ENCODE measurements around the gene EIF3M. TPM values are rescaled to one million over a fixed set of nuclear protein-coding genes. Genes with fewer than 3 reads are reported as not detected.

The EIF3M gene
- total RNA-seq, 2 donors from 2014 or later, result 128 to 192 TPM

DNA sequence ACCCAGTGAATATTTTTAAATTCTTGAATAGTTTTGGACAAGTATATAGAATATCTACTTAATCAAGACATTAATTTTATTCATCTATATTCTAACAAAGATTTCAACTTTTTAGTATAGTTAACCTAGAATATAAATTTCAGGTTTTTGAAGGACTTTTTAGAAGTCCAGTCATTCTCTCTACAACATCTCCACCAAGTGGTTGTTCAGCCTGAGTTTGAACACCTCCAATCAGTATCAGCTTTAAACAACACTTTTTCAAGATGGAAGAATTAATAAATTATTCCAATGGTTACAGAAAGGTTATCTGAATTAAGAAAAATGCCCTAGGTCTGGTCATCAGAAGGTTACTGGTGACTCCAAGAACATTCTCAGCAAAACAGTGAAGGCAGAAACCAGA, 31.8 kb downstream of the EIF3M start:
- ATAC-seq, result no peak
- H3K4me1 ChIP-seq, result no peaks in the 10 kb centered on the region
- no peaks in the 10 kb centered on the region for H3K27me3 ChIP-seq
- no peak for DNase-seq
- H3K27ac ChIP-seq, result no peak overlapping the region
- TF ChIP-seq, protein P1, sequence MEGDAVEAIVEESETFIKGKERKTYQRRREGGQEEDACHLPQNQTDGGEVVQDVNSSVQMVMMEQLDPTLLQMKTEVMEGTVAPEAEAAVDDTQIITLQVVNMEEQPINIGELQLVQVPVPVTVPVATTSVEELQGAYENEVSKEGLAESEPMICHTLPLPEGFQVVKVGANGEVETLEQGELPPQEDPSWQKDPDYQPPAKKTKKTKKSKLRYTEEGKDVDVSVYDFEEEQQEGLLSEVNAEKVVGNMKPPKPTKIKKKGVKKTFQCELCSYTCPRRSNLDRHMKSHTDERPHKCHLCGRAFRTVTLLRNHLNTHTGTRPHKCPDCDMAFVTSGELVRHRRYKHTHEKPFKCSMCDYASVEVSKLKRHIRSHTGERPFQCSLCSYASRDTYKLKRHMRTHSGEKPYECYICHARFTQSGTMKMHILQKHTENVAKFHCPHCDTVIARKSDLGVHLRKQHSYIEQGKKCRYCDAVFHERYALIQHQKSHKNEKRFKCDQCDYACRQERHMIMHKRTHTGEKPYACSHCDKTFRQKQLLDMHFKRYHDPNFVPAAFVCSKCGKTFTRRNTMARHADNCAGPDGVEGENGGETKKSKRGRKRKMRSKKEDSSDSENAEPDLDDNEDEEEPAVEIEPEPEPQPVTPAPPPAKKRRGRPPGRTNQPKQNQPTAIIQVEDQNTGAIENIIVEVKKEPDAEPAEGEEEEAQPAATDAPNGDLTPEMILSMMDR (IDR thresholded peaks at IDR 0.05), result no peak
- TF ChIP-seq POLR2A (IDR thresholded peaks at IDR 0.05), result no peak
- no peak overlapping the region for H3K4me3 ChIP-seq
- no peaks in the 10 kb centered on the region for H3K36me3 ChIP-seq (replicated peaks in 1 of 2; ENCODE audit: insufficient read depth in 1 of 2, low read depth in 2 of 2)
- no peaks in the 10 kb centered on the region for H3K9me3 ChIP-seq
- intact Hi-C loops (cut with DNase I), result no loop called here

DNA sequence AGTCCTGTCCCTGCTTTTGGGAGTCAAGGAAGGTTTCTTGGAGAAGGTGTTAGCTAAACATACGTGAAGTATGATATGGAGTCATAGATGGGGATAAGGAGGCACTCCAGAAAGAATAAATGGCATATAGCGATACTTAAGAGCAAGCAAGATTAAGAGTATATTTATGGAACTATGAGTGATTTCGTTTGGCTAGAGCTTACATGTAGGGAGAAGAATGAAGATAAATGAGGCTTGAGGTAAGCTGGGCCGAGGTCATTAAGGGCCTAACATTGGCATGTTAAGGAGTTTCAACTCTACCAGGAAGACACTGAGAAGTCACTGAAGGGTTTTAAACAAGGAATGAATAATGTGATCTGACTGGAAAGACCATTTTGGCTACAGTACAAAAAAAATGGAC, 33.3 kb downstream of the EIF3M start:
- Histone ChIP-seq H3K4me1 (no peaks in the 10 kb centered on the region), H3K9me3 (peaks cover 0 to 5% (median 0%) of the 10 kb centered on the region in 3 donors), H3K27me3 (no peaks in the 10 kb centered on the region), H3K27ac (no peak overlapping the region), H3K36me3 (replicated peaks in 1 of 2; ENCODE audit: insufficient read depth in 1 of 2, low read depth in 2 of 2) (no peaks in the 10 kb centered on the region), H3K4me3 (no peak overlapping the region)
- WGBS, 2 donors, result 61% methylated on average over 4 of the region's 4 CpGs
- no peak for DNase-seq
- TF ChIP-seq, protein P1 (IDR thresholded peaks at IDR 0.05), result no peak
- TF ChIP-seq POLR2A (IDR thresholded peaks at IDR 0.05), result no peak
- intact Hi-C loops (cut with DNase I), result no loop called here
- ATAC-seq, result no peak

DNA sequence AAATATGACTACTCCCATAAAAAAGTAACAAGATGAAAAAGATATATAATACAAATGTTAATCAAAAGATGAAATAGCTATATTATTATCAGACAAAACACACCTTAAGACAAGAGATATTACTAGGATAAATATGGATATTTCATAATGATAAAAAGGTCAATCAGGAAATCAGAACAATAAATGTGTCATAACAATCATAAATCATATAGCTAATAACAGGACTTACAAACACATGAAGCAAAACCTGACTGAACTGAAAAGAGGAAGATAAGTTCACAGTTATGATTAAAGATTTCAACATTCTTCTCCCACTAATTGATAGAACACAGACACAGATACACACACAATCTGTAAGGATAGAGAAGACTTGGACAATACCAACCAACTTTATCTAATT, 47.2 kb downstream of the EIF3M start:
- Histone ChIP-seq H3K4me3 (no peak overlapping the region), H3K36me3 (replicated peaks in 1 of 2; ENCODE audit: insufficient read depth in 1 of 2, low read depth in 2 of 2) (no peaks in the 10 kb centered on the region), H3K9me3 (no peaks in the 10 kb centered on the region), H3K27ac (no peak overlapping the region), H3K4me1 (no peaks in the 10 kb centered on the region), H3K27me3 (no peaks in the 10 kb centered on the region)
- intact Hi-C loops (cut with DNase I), result no loop called here
- TF ChIP-seq POLR2A (IDR thresholded peaks at IDR 0.05), result no peak
- TF ChIP-seq, protein P1 (IDR thresholded peaks at IDR 0.05), result no peak
- DNase-seq (no peak), ATAC-seq (no peak)

DNA sequence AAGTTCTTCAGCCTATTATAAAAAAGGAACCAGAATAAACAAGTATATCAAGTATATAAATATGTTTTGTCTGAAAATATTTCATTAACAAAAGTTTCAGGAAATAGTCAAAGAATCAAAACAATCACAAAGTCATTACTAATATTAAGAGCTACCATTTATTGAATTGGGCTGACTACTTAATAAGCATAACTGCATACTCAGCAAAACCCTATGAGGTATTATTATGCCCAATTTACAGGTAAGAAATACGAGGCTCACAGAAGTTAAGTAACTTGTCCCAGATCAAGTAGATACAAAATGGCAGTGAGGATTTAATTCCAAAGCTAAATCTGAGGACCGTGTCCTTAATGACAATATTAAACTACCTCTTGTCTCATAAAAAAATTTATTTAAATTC, 52.2 kb downstream of the EIF3M start:
- H3K4me1 ChIP-seq, result no peaks in the 10 kb centered on the region
- no peaks in the 10 kb centered on the region for H3K9me3 ChIP-seq
- 57 to 63% methylated on average over 2 of the region's 2 CpGs for WGBS, 2 donors
- no peak for DNase-seq
- no peak for ATAC-seq
- H3K4me3 ChIP-seq, result no peak overlapping the region
- H3K36me3 ChIP-seq (replicated peaks in 1 of 2; ENCODE audit: insufficient read depth in 1 of 2, low read depth in 2 of 2), result no peaks in the 10 kb centered on the region
- H3K27ac ChIP-seq, result no peak overlapping the region
- intact Hi-C loops (cut with DNase I), result no loop called here
- H3K27me3 ChIP-seq, result no peaks in the 10 kb centered on the region
- TF ChIP-seq POLR2A (IDR thresholded peaks at IDR 0.05), result no peak
- TF ChIP-seq, protein P1 (IDR thresholded peaks at IDR 0.05), result no peak

DNA sequence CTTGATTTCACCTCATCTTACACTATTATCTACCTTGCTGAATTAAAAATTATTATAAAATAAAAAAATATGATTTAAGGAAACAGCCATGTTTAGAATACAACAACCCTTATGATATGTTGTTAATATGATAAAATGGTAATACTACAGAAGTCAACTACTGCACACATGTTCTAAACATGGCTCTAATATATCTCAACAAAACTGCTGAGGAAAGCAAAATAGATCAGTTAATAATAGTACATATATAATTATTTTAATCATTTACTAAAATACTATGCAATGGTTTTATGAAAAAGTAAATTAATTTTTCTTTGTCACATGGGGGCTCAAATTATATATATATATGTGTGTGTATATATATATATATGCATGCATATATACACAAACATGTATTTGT, 57.7 kb downstream of the EIF3M start:
- H3K36me3 ChIP-seq (replicated peaks in 1 of 2; ENCODE audit: insufficient read depth in 1 of 2, low read depth in 2 of 2), result no peaks in the 10 kb centered on the region
- intact Hi-C loops (cut with DNase I), result no loop called here
- no peak overlapping the region for H3K27ac ChIP-seq
- no peak for DNase-seq
- H3K9me3 ChIP-seq, result no peaks in the 10 kb centered on the region
- TF ChIP-seq POLR2A (IDR thresholded peaks at IDR 0.05), result no peak
- TF ChIP-seq, protein P1 (IDR thresholded peaks at IDR 0.05), result no peak
- H3K4me1 ChIP-seq, result no peaks in the 10 kb centered on the region
- H3K4me3 ChIP-seq, result no peak overlapping the region
- H3K27me3 ChIP-seq, result no peaks in the 10 kb centered on the region
- ATAC-seq, result no peak
